ENCODE results near the gene SYCP3. TPM values are rescaled to one million over a fixed set of nuclear protein-coding genes. Genes with fewer than 3 reads are reported as not detected.
"Not testable (repeated sequence)": the region's sequence is repeated elsewhere in the genome, so short reads cannot be mapped to it uniquely, and the experiment has no call there.

SYCP3 gene
- total RNA-seq, 1 donor from 2014 or later = 0.16 TPM

- no peak overlapping the region for H3K4me3 Mint-ChIP-seq
- peaks cover 5% of the 10 kb centered on the region for H3K27me3 Mint-ChIP-seq (ENCODE audit: low read depth)
- no peaks in the 10 kb centered on the region for H3K9me3 Mint-ChIP-seq
- H3K27ac Mint-ChIP-seq = no peak overlapping the region
- H3K36me3 Mint-ChIP-seq = no peaks in the 10 kb centered on the region
- H3K4me1 Mint-ChIP-seq = no peaks in the 10 kb centered on the region
- no peak for TF ChIP-seq CTCF (IDR thresholded peaks at IDR 0.05; ENCODE audit: unreplicated experiment)
- DNase-seq (ENCODE audit: low spot score in 2 of 2, unreplicated experiment in 2 of 2) = no peak
Measured at GRCh38 chr12:101690544-101691098, 48.6 kb downstream of the SYCP3 start.

- DNase-seq (ENCODE audit: low spot score in 2 of 2, unreplicated experiment in 2 of 2) = no peak
- no peak for TF ChIP-seq CTCF (IDR thresholded peaks at IDR 0.05; ENCODE audit: unreplicated experiment)
- no peaks in the 10 kb centered on the region for H3K36me3 Mint-ChIP-seq
- no peak overlapping the region for H3K4me3 Mint-ChIP-seq
- H3K9me3 Mint-ChIP-seq = no peaks in the 10 kb centered on the region
- H3K4me1 Mint-ChIP-seq = no peaks in the 10 kb centered on the region
- H3K27ac Mint-ChIP-seq = no peak overlapping the region
- peaks cover 5% of the 10 kb centered on the region for H3K27me3 Mint-ChIP-seq (ENCODE audit: low read depth)
Measured at GRCh38 chr12:101686176-101686575, 53.1 kb downstream of the SYCP3 start.

GRCh38 chr12:101685092-101685491 lies 54.2 kb downstream of the SYCP3 start:
- DNase-seq (ENCODE audit: low spot score in 2 of 2, unreplicated experiment in 2 of 2) = no peak
- Mint-ChIP-seq H3K36me3 (no peaks in the 10 kb centered on the region), H3K27ac (no peak overlapping the region), H3K4me3 (no peak overlapping the region), H3K4me1 (no peaks in the 10 kb centered on the region), H3K27me3 (ENCODE audit: low read depth) (peaks cover 10% of the 10 kb centered on the region), H3K9me3 (no peaks in the 10 kb centered on the region)
- TF ChIP-seq CTCF (IDR thresholded peaks at IDR 0.05; ENCODE audit: unreplicated experiment) = no peak

- not testable (repeated sequence) for H3K27ac Mint-ChIP-seq; H3K4me1 Mint-ChIP-seq; H3K4me3 Mint-ChIP-seq; H3K36me3 Mint-ChIP-seq; DNase-seq (ENCODE audit: low spot score in 2 of 2, unreplicated experiment in 2 of 2); H3K9me3 Mint-ChIP-seq
- H3K27me3 Mint-ChIP-seq (ENCODE audit: low read depth) = peaks cover 16% of the 10 kb centered on the region
Measured at GRCh38 chr12:101681627-101682026, 57.6 kb downstream of the SYCP3 start.

- TF ChIP-seq CTCF (IDR thresholded peaks at IDR 0.05; ENCODE audit: unreplicated experiment) = no peak
- Mint-ChIP-seq H3K4me1 (no peaks in the 10 kb centered on the region), H3K4me3 (no peak overlapping the region), H3K27ac (no peak overlapping the region), H3K9me3 (no peaks in the 10 kb centered on the region), H3K36me3 (no peaks in the 10 kb centered on the region), H3K27me3 (ENCODE audit: low read depth) (peaks cover 16% of the 10 kb centered on the region)
- DNase-seq (ENCODE audit: low spot score in 2 of 2, unreplicated experiment in 2 of 2) = no peak
Measured at GRCh38 chr12:101680647-101681046, 58.6 kb downstream of the SYCP3 start.

GRCh38 chr12:101680240-101680639 lies 59.0 kb downstream of the SYCP3 start:
- no peak for DNase-seq (ENCODE audit: low spot score in 2 of 2, unreplicated experiment in 2 of 2)
- Mint-ChIP-seq H3K27ac (no peak overlapping the region), H3K4me1 (no peaks in the 10 kb centered on the region), H3K4me3 (no peak overlapping the region), H3K9me3 (no peaks in the 10 kb centered on the region), H3K27me3 (ENCODE audit: low read depth) (peaks cover 16% of the 10 kb centered on the region), H3K36me3 (no peaks in the 10 kb centered on the region)
- TF ChIP-seq CTCF (IDR thresholded peaks at IDR 0.05; ENCODE audit: unreplicated experiment) = no peak

Other genes with a start within 250 kb of the SYCP3 start
- not detected in 3 replicates for gene MYBPC1, start 144.5 kb downstream of the SYCP3 start, total RNA-seq
- gene CHPT1, start 41.8 kb downstream of the SYCP3 start, total RNA-seq = 16.1 to 18.7 TPM (median 16.9 TPM) in 3 replicates
- gene GNPTAB, start 91.5 kb upstream of the SYCP3 start, total RNA-seq = 33.2 to 35.9 TPM (median 33.6 TPM) in 3 replicates
- gene DRAM1, start 138.1 kb upstream of the SYCP3 start, total RNA-seq = 14.4 to 17.4 TPM (median 15.8 TPM) in 3 replicates